Stomach (tissue), 9 donors: Measurements from ENCODE around the gene VPS33A. TPM values are rescaled to one million over a fixed set of nuclear protein-coding genes. Genes with fewer than 3 reads are reported as not detected.

ENCODE experiments used
- DNase-seq, 2 donors: peaks; one replicate each; pipeline versions ENCODE4 v3.0.0 to v3.0.0-alpha.2; 2013 to 2019
- H3K27ac ChIP-seq, 5 donors: fragments of 200-600 bp in 4 of 5; sonication (generic) in 4 of 5; one replicate each; pipeline ENCODE4 v1.5.1; 2013 to 2019; ENCODE audit warnings: mild to moderate bottlenecking in 1 of 5, moderate library complexity in 1 of 5
- H3K27me3 ChIP-seq, 3 donors: fragments of 200-600 bp; sonication (generic); one replicate each; pipeline ENCODE4 v1.5.1; 2017 to 2019; ENCODE audit warnings: mixed run types in 1 of 3
- H3K36me3 ChIP-seq, 4 donors: fragments of 200-600 bp; sonication (generic); 1 replicate in 3 of 4; 2 replicates in 1 of 4; pipeline ENCODE4 v1.5.1; 2016 to 2019
- H3K4me1 ChIP-seq, 4 donors: fragments of 200-600 bp; sonication (generic); one replicate each; pipeline ENCODE4 v1.5.1; 2016 to 2019
- H3K4me3 ChIP-seq, 4 donors: fragments of 200-600 bp; sonication (generic) in 3 of 4; one replicate each; pipeline ENCODE4 v1.5.1; 2016 to 2019; ENCODE audit warnings: mild to moderate bottlenecking in 1 of 4
- H3K9me3 ChIP-seq, 4 donors: fragments of 200-600 bp; sonication (generic); one replicate each; pipeline ENCODE4 v1.5.1; 2016 to 2019
- CTCF ChIP-seq, 7 experiments: fragments of 450-650 bp in 4 of 7; fragments of 200-600 bp in 3 of 7; sonication (generic) in 3 of 7; IDR thresholded peaks; one replicate each; pipeline ENCODE4 v1.5.1; 2016 to 2019; ENCODE audit warnings: antibody characterized with exemption in 7 of 7, control low read depth in 2 of 7, mild to moderate bottlenecking in 1 of 7
- EP300 ChIP-seq: sonication (generic); formaldehyde crosslinking; IDR thresholded peaks from one replicate; pipeline ENCODE4 v1.6.1; 2017; ENCODE audit warnings: antibody characterized with exemption
- POLR2A ChIP-seq, 4 donors: fragments of 450-650 bp; IDR thresholded peaks; one replicate each; pipeline ENCODE4 v1.6.1; 2016; ENCODE audit warnings: antibody characterized with exemption in 4 of 4, control low read depth in 2 of 4, mild to moderate bottlenecking in 1 of 4, moderate library complexity in 1 of 4
- POLR2AphosphoS5 ChIP-seq, 3 donors: sonication (generic); formaldehyde crosslinking; IDR thresholded peaks; one replicate each; pipeline ENCODE4 v1.6.1; 2016; ENCODE audit warnings: antibody characterized with exemption in 3 of 3
- WGBS, 5 donors: extraction: QIAGEN DNeasy Blood & Tissue Kit in 3 of 5; methylation state at CpG; one replicate each; pipeline versions ENCODE4 v1.1.5 to v1.1.7; 2013 to 2018; 5-methylcytosine and 5-hydroxymethylcytosine counted together
- intact Hi-C: fragments of 100-400 bp; cut with DNase I; formaldehyde crosslinking; loops from one replicate; pipeline ENCODE4 v1.15.1; 2023; ENCODE audit warnings: low total_unique reads
- polyA plus RNA-seq, 3 donors: library from polyadenylated mRNA; stranded (reverse); fragments of 200-250 nt; gene quantifications; one replicate each; pipeline ENCODE4 v1.2.3, GENCODE V29; 2013
- total RNA-seq, 5 donors: library from RNA; depleted of rRNA; stranded (reverse); fragments of >200 nt; gene quantifications; one replicate each; pipeline versions ENCODE4 v1.1.0 to v1.2.3, GENCODE V29; 2014 to 2016
- donor health status: healthy with polysubstance abuse.
- donor health status: Bipolar disorder and iron deficiency.
- donor health status: healthy.

The VPS33A gene
- total and polyA plus RNA-seq, 8 donors: 6.1 to 45.8 (median 12.7) TPM

DNA sequence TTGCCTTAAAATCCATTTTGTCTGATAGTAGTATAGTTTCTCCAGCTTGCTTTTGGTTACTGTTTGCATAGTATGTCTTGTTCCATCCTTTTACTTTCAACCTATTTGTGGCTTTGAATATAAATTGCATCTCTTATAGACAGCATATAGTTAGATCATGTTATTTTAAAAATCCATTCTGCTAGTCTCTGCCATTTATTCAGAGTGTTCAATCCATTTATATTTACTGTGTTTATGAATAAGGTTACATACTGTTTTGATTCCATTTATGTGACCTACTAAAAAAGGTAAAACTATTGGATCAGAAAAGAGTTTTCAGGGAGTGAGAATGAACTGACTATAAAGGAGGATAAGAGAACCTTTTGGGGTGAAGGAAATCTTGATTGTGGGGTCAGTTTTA lies 29.6 kb upstream of the VPS33A start:
- H3K36me3 ChIP-seq: peaks cover 10 to 94% (median 85%) of the 10 kb centered on the region in 4 donors
- no peak for TF ChIP-seq CTCF (IDR thresholded peaks at IDR 0.05)
- no peak for TF ChIP-seq EP300
- no peak for TF ChIP-seq POLR2AphosphoS5 (IDR thresholded peaks at IDR 0.05)
- no peak for TF ChIP-seq POLR2A (IDR thresholded peaks at IDR 0.05)
- intact Hi-C loops: no loop called here
- no peak overlapping the region for H3K4me3 ChIP-seq
- H3K27me3 ChIP-seq: no peaks in the 10 kb centered on the region
- H3K27ac ChIP-seq: no peak overlapping the region
- no peaks in the 10 kb centered on the region for H3K4me1 ChIP-seq
- no peaks in the 10 kb centered on the region for H3K9me3 ChIP-seq
- DNase-seq: no peak

- H3K4me3 ChIP-seq: no peak overlapping the region
- H3K9me3 ChIP-seq: no peaks in the 10 kb centered on the region
- H3K36me3 ChIP-seq: peaks cover 5 to 87% (median 74%) of the 10 kb centered on the region in 4 donors
- no peak for DNase-seq
- no peaks in the 10 kb centered on the region for H3K27me3 ChIP-seq
- WGBS, 5 donors: 92% methylated on average over 3 of the region's 3 CpGs
- intact Hi-C loops: no loop called here
- H3K27ac ChIP-seq: no peak overlapping the region
- no peaks in the 10 kb centered on the region for H3K4me1 ChIP-seq
- TF ChIP-seq POLR2AphosphoS5 (IDR thresholded peaks at IDR 0.05) (no peak), POLR2A (IDR thresholded peaks at IDR 0.05) (no peak), EP300 (no peak), CTCF (IDR thresholded peaks at IDR 0.05) (no peak)
These were observed 26.8 kb upstream of the VPS33A start for GRCh38 chr12:122293081-122293480.

- TF ChIP-seq CTCF (IDR thresholded peaks at IDR 0.05): no peak
- TF ChIP-seq POLR2AphosphoS5 (IDR thresholded peaks at IDR 0.05): no peak
- TF ChIP-seq POLR2A (IDR thresholded peaks at IDR 0.05): no peak
- no peak for TF ChIP-seq EP300
These were observed 25.1 kb upstream of the VPS33A start for GRCh38 chr12:122291431-122291830.

GRCh38 chr12:122283680-122284079 lies 17.4 kb upstream of the VPS33A start:
- no peak overlapping the region for H3K27ac ChIP-seq
- TF ChIP-seq EP300 (no peak), POLR2AphosphoS5 (IDR thresholded peaks at IDR 0.05) (no peak), POLR2A (IDR thresholded peaks at IDR 0.05) (no peak), CTCF (IDR thresholded peaks at IDR 0.05) (no peak)
- no peak for DNase-seq
- H3K4me3 ChIP-seq: no peak overlapping the region
- H3K4me1 ChIP-seq: no peaks in the 10 kb centered on the region
- peaks cover 14 to 73% (median 66%) of the 10 kb centered on the region in 4 donors for H3K36me3 ChIP-seq
- H3K27me3 ChIP-seq: no peaks in the 10 kb centered on the region
- intact Hi-C loops: no loop called here
- WGBS, 5 donors: 95 to 98% (median 97%) methylated on average over 5 of the region's 5 CpGs
- no peaks in the 10 kb centered on the region for H3K9me3 ChIP-seq

More at GRCh38 chr12:122291431-122291830, 25.1 kb upstream of the VPS33A start:
- H3K4me1 ChIP-seq: no peaks in the 10 kb centered on the region
- intact Hi-C loops: no loop called here
- peaks cover 10 to 85% (median 74%) of the 10 kb centered on the region in 4 donors for H3K36me3 ChIP-seq
- H3K27me3 ChIP-seq: no peaks in the 10 kb centered on the region
- 95 to 97% (median 96%) methylated on average over 8 of the region's 8 CpGs for WGBS, 5 donors
- H3K4me3 ChIP-seq: no peak overlapping the region
- H3K27ac ChIP-seq: no peak overlapping the region
- no peaks in the 10 kb centered on the region for H3K9me3 ChIP-seq
- DNase-seq: no peak
